GM18511 (cell line): ENCODE data around the gene RMDN3.

Source experiments
- ATAC-seq: cut with Tn5 transposase; IDR thresholded peaks from one replicate; pipeline ENCODE4 v1.9.1; 2021; ENCODE audit warnings: mild to moderate bottlenecking, moderate library complexity; ENCODE audit not compliant: unreplicated experiment

The RMDN3 gene

DNA sequence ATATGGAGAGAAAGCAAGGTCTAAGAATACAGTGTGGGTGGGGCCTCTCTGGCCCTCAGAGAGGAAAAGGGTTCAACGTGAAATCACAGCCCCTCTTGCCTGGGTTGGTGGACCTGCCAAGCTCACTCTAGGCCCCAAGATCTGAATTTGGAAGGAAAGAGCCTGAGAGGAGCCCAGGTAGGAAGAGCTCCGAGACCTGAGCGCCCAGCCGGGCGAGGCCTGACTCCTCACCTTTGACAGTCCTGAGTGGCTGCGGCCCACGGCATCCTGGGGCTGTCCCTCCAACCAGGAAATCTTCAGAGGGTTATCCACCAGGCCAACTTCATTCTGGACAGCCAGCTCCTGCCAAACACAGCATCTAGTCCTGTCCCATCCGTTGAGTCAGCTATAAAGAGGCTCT lies 18.4 kb upstream of the RMDN3 start:
- ATAC-seq, result no peak

DNA sequence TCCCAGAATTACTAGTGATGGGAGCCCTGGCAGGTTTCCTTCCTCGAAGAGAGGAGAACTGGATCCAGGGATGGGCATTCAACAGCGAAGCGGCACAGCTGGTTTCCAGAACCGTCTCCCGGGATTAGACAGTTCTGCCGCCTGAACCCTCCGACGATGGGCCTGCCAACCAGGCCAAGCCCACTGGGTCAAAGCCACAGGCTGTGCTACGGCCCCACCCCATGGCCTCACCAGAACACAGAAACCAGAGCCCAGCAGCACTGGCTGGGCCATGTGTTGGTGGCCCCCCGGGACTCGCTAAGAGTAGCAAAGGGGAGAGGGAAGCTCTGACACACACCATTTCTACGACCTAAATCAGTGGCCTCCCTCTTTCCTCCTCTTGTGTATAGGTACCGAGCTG lies 17.0 kb upstream of the RMDN3 start:
- ATAC-seq, result no peak

GRCh38 chr15:40771242-40771641 lies 16.2 kb upstream of the RMDN3 start:
- ATAC-seq, result no peak

GRCh38 chr15:40770147-40770721 lies 15.2 kb upstream of the RMDN3 start:
- ATAC-seq, result no peak

- peak; percentile 71 for ATAC-seq
Measured at GRCh38 chr15:40769274-40770146, 14.5 kb upstream of the RMDN3 start, which contains the start of gene C15orf62. TSS of gene C15orf62 (plus strand) at chr15:40769980. CDS start at chr15:40770496, 516 bp downstream.

DNA sequence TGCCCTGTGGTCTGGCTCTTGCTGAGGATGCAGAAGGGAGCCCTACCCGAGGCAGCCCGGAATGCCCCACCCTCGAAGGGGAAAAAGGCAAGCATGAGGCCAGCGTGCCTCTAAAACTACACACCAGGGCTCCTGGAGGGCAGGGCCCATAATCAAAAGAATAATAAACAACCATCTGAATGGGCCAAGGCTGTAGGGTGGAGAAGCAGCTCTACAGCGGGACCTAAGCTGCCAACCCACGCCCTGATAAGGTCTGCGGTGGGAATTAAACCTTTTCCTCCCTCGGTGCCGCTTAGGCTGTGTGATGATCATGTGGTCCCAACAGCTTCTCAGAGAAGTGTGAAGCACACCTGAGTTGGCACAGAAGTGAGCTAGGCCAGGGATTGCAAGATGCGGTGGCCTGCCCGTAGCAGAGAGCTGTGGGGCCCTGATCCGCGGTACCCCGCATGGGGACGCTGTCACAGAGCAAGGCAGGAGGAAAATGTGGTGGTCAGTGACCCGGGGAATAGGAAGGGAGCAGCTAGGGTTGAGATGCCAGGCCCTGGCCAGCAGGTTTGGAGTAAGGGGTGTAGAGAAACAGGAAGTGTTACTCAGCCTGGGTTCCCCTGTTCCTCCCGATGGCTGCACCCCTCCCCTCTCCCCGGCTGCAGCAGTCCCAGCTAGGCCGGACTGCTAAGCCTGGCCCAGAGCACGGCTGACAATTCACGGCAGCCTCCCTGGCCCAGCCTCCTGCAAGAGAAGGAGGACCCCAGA lies 13.6 kb upstream of the RMDN3 start:
- peak; percentile 1 for ATAC-seq

GRCh38 chr15:40767838-40768500 lies 12.9 kb upstream of the RMDN3 start:
- no peak for ATAC-seq

DNA sequence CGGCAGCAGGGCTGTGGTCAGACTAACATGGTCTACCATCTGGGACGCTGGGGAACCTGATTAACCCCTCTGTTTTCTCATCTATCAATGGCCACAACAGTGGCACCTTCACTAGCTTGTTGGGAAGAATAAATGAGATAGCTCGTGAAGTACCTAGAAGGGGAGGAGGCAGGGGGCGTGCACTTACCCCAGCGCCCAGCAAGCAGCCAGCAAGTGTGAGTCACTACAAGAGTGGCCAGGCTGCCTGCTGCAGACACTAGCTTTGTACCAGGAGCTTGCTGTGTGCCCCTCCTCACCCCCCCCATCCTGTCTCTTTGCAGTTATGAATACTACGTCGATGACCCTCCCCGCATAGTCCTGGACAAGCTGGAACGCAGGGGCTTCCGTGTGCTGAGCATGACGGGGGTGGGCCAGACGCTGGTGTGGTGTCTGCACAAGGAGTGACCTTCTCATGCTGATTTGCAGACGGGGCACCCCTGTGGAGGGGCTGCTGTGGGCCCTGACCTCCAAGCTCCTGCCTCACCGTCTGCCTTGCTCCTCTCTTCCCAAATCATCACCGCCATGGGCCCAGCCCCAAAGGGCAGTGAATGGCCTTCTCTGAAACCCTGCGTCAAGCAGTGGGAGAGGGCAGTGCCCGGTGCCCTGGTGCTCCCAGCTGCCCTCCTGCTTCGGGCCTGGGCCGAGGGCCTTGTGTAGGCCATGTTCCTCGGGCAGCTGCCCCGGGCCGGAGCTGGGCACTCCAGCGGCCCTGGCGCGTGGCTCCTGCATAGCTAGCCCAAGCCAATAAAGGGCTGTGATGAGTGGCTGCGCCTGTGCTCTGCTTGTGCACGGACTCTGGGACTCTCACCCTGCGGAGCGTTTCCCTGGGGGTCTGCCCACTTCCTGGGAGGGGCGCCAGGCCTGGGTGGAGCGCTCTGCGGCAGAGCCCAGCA lies 12.1 kb upstream of the RMDN3 start:
- ATAC-seq, result no peak

GRCh38 chr15:40766194-40766815 lies 11.3 kb upstream of the RMDN3 start:
- ATAC-seq, result no peak

- ATAC-seq, result no peak
Measured at GRCh38 chr15:40764629-40765103, 9.6 kb upstream of the RMDN3 start.

DNA sequence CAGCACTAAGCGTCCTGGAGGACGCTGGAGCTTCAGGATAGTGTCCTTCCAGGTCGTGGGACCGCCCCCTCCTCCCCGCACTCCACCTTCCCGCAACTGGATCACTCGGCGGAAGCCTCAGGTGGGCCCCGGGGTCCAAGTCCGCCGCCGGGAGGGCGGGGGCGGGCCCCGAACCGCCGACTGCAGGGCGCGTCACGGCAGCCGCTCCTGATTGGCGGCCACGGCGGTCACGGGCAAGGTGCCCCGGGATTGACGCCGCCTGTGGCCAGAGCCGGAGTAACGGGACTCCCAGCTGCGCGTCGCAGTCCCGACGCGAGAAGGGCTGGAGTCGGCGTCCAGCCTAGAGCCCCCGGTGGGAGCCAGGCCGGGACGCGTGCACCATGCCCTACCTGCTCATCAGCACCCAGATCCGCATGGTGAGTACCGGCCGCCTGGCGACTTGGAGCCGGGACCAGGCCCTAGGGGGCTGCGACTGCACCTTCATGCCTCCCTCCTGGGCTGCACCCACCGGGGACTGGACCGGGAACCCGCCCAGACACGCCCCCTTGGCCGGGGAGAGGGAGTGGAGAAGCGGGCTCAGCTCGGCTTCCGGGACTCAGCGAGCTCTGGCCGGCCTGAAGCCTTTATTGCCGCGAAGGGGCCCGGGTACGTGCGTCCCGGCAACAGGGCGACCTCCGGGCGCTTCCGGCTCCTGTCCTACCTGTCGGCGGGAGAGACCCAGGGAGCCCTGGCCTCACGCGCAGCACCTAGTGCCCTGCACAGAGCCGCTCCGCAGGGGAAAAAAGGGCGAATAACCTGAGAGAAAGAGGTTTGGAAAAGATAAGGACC lies 9.0 kb upstream of the RMDN3 start, which contains the start of gene GCHFR:
TSS of gene GCHFR (plus strand) at position 268 of the 828 bp plus-strand sequence. CDS start at position 381, 113 bp downstream.
- ATAC-seq, result peak; percentile 54

DNA sequence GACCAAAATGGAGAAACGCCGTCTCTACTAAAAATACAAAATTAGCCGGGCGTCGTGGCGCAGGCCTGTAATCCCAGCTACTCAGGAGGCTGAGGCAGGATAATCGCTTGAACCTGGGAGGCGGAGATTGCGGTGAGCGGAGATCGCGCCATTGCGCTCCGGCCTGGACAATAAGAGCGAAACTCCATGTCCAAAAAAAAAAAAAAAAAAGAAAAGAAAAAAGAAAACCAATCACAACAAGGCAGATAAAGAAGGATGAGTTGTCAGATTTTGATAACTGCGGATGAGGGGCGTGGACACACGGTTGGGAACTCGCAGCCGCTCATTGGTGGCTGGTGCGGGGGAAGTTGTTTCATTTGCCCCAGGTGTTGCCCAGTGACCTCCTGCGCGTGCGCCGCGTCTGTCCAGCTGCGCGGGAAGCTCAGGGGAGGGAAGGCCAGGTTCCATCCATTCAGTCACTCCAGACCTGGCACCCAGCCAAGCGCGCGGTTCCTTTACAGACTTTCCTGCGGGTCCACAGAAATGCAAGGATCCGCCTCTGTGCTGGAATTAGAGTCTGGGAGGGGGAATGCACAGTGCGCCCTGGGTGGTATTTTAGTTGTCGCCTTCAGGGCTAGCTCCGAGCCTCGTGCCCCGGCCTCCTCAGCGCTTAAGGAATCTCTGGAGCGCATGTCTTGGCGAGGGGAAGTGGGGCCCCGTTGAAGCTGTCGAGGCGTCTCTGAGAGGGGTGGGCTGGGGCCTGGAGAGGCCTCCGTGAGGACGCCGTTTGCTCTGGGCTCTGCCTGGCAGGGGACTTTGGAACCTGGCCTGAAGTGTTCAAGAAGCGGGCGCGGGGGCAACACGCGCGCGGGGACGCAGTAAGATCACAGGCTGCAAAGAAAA lies 8.1 kb upstream of the RMDN3 start:
- no peak for ATAC-seq

DNA sequence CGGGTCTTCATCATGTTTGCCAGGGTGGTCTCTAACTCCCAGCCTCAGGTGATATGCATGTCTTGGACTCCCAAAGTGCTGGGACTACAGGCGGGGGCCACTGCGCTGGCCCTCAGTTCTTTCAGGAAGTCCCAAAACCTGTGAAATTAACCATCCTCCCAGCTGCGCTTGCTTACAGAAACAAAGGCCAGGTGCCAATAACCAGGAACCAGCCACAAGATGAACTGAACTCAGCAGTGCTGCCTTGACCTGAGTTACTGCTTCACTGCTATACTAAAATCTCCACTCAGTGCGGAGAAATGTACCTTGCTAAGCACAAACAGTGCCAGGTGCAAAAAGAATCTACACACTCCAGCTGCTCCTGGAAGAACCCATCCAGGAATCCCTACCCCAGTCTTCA lies 4.9 kb upstream of the RMDN3 start:
- no peak for ATAC-seq

GRCh38 chr15:40756938-40757337 lies 1.9 kb upstream of the RMDN3 start:
- ATAC-seq, result no peak

DNA sequence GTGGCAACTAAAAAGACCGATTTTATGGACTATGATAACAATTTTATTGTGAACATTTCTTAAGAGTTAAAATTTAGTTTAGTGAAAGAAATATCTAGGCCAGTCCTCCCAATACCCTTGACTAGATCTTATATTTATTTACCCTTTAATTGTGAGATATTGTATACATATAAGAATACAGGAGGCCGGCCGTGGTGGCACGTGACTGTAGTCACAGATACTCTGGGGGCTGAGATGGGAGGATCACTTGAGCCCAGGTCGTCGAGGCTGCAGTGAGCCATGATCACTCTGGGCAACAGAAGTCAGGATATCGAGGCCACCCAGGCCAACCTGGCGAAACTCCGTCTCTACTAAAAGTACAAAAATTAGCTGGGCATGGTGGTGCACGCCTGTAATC lies 756 bp upstream of the RMDN3 start:
- ATAC-seq, result no peak

DNA sequence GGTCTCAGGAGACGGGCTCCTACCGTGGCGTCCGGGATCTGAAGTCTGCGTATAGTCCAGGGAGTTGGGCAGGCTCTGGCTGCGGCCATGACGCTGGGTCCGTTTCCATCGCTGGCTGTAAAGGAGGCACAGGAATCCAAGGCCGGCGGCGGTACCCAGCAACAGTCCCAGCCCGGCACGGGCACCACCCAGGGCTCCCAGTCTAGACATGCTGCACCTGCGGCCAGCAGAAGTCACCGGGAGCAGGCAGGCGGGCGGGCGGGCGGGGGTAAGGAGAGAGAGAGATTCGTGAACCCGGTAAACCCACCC lies 526 bp downstream of the RMDN3 start:
- no peak for ATAC-seq

GRCh38 chr15:40751745-40752144 lies 3.3 kb downstream of the RMDN3 start:
- no peak for ATAC-seq

- ATAC-seq, result no peak
Measured at GRCh38 chr15:40750885-40751284, 4.2 kb downstream of the RMDN3 start.
